Liver (tissue), 3 donors: ENCODE measurements around the gene MB21D2.

Experiments used
- EGR1 ChIP-seq, 2 donors: IDR thresholded peaks; 2 replicates each; pipeline ENCODE4 v1.6.1; 2016 to 2018; ENCODE audit warnings: antibody characterized with exemption in 2 of 2, low read depth in 2 of 2
- FOXA1 ChIP-seq: IDR thresholded peaks from 2 replicates; pipeline ENCODE4 v1.6.1; 2016; ENCODE audit warnings: antibody characterized with exemption
- FOXA2 ChIP-seq: IDR thresholded peaks from 2 replicates; pipeline ENCODE4 v1.6.1; 2016; ENCODE audit warnings: antibody characterized with exemption
- GABPA ChIP-seq, 2 donors: IDR thresholded peaks in 1 of 2; conservative IDR thresholded peaks in 1 of 2; 2 replicates each; pipeline ENCODE4 v1.6.1; 2016; ENCODE audit warnings: antibody characterized with exemption in 2 of 2, mild to moderate bottlenecking in 1 of 2, moderate library complexity in 1 of 2
- JUND ChIP-seq, 2 donors: IDR thresholded peaks; 2 replicates each; pipeline ENCODE4 v1.6.1; 2016; ENCODE audit warnings: antibody characterized with exemption in 2 of 2
- NR2F2 ChIP-seq: IDR thresholded peaks from 2 replicates; pipeline ENCODE4 v1.6.1; 2016; ENCODE audit warnings: antibody characterized with exemption
- RAD21 ChIP-seq, 2 donors: IDR thresholded peaks; 2 replicates each; pipeline ENCODE4 v1.6.1; 2016; ENCODE audit warnings: antibody characterized with exemption in 2 of 2, mild to moderate bottlenecking in 2 of 2
- RXRA ChIP-seq, 2 donors: IDR thresholded peaks; 2 replicates each; pipeline ENCODE4 v1.6.1; 2017 to 2018; ENCODE audit warnings: antibody characterized with exemption in 2 of 2, mild to moderate bottlenecking in 1 of 2
- SP1 ChIP-seq: IDR thresholded peaks from 2 replicates; pipeline ENCODE4 v1.6.1; 2018; ENCODE audit warnings: antibody characterized with exemption, mild to moderate bottlenecking
- TF ChIP-seq, protein P1 (sequence below): fragments of 150-350 bp; IDR thresholded peaks from 2 replicates; pipeline ENCODE4 v1.5.1; 2017; ENCODE audit warnings: improper control_type of control experiment, low read depth, low read length; ENCODE audit not compliant: missing input control
- TF ChIP-seq, protein P2 (sequence below): IDR thresholded peaks from 2 replicates; pipeline ENCODE4 v1.6.1; 2016; ENCODE audit warnings: antibody characterized with exemption
- TF ChIP-seq, protein P3 (sequence below): IDR thresholded peaks from 2 replicates; pipeline ENCODE4 v1.6.1; 2016; ENCODE audit warnings: antibody characterized with exemption
- TF ChIP-seq, protein P4 (sequence below): IDR thresholded peaks from 2 replicates; pipeline ENCODE4 v1.6.1; 2016; ENCODE audit warnings: antibody characterized with exemption
- TF ChIP-seq, protein P5 (sequence below): IDR thresholded peaks from 2 replicates; pipeline ENCODE4 v1.6.1; 2016; ENCODE audit warnings: antibody characterized with exemption, mild to moderate bottlenecking
- donor health status: healthy.
- donor health status: healthy.

DNA sequence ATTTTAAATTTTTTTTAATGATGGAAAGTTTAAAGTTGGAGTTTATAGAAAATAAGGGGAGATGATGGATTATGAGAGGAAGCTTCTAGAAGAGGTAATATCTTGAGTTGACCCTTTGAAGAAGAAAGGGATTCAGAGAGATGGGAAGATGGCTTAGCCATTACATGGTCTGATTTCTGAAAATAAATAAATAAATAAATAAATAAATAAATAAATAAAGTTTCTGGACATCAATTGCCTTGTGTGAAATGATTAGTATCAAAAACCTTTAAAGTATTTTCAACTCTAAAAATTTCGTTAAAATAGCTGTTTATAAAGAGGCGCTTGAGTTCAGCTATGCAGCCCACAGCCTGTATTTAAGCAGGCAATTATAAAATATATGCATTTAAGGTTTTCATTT lies 93.3 kb downstream of the MB21D2 start:
- TF ChIP-seq, protein P1, sequence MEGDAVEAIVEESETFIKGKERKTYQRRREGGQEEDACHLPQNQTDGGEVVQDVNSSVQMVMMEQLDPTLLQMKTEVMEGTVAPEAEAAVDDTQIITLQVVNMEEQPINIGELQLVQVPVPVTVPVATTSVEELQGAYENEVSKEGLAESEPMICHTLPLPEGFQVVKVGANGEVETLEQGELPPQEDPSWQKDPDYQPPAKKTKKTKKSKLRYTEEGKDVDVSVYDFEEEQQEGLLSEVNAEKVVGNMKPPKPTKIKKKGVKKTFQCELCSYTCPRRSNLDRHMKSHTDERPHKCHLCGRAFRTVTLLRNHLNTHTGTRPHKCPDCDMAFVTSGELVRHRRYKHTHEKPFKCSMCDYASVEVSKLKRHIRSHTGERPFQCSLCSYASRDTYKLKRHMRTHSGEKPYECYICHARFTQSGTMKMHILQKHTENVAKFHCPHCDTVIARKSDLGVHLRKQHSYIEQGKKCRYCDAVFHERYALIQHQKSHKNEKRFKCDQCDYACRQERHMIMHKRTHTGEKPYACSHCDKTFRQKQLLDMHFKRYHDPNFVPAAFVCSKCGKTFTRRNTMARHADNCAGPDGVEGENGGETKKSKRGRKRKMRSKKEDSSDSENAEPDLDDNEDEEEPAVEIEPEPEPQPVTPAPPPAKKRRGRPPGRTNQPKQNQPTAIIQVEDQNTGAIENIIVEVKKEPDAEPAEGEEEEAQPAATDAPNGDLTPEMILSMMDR: no peak
- TF ChIP-seq FOXA2: no peak
- TF ChIP-seq RAD21 (IDR thresholded peaks at IDR 0.05): no peak
- no peak for TF ChIP-seq SP1
- TF ChIP-seq, protein P2, sequence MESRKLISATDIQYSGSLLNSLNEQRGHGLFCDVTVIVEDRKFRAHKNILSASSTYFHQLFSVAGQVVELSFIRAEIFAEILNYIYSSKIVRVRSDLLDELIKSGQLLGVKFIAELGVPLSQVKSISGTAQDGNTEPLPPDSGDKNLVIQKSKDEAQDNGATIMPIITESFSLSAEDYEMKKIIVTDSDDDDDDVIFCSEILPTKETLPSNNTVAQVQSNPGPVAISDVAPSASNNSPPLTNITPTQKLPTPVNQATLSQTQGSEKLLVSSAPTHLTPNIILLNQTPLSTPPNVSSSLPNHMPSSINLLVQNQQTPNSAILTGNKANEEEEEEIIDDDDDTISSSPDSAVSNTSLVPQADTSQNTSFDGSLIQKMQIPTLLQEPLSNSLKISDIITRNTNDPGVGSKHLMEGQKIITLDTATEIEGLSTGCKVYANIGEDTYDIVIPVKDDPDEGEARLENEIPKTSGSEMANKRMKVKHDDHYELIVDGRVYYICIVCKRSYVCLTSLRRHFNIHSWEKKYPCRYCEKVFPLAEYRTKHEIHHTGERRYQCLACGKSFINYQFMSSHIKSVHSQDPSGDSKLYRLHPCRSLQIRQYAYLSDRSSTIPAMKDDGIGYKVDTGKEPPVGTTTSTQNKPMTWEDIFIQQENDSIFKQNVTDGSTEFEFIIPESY: no peak
- no peak for TF ChIP-seq JUND (IDR thresholded peaks at IDR 0.05)
- TF ChIP-seq, protein P3, sequence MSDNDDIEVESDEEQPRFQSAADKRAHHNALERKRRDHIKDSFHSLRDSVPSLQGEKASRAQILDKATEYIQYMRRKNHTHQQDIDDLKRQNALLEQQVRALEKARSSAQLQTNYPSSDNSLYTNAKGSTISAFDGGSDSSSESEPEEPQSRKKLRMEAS: no peak
- no peak for TF ChIP-seq GABPA (IDR thresholded peaks at IDR 0.05 in 1 of 2, conservative IDR thresholded peaks at IDR 0.05 in 1 of 2)
- TF ChIP-seq FOXA1: no peak
- TF ChIP-seq, protein P4, sequence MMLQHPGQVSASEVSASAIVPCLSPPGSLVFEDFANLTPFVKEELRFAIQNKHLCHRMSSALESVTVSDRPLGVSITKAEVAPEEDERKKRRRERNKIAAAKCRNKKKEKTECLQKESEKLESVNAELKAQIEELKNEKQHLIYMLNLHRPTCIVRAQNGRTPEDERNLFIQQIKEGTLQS: no peak
- TF ChIP-seq EGR1 (IDR thresholded peaks at IDR 0.05; ENCODE audit: low read depth in 2 of 2): no peak
- TF ChIP-seq, protein P5, sequence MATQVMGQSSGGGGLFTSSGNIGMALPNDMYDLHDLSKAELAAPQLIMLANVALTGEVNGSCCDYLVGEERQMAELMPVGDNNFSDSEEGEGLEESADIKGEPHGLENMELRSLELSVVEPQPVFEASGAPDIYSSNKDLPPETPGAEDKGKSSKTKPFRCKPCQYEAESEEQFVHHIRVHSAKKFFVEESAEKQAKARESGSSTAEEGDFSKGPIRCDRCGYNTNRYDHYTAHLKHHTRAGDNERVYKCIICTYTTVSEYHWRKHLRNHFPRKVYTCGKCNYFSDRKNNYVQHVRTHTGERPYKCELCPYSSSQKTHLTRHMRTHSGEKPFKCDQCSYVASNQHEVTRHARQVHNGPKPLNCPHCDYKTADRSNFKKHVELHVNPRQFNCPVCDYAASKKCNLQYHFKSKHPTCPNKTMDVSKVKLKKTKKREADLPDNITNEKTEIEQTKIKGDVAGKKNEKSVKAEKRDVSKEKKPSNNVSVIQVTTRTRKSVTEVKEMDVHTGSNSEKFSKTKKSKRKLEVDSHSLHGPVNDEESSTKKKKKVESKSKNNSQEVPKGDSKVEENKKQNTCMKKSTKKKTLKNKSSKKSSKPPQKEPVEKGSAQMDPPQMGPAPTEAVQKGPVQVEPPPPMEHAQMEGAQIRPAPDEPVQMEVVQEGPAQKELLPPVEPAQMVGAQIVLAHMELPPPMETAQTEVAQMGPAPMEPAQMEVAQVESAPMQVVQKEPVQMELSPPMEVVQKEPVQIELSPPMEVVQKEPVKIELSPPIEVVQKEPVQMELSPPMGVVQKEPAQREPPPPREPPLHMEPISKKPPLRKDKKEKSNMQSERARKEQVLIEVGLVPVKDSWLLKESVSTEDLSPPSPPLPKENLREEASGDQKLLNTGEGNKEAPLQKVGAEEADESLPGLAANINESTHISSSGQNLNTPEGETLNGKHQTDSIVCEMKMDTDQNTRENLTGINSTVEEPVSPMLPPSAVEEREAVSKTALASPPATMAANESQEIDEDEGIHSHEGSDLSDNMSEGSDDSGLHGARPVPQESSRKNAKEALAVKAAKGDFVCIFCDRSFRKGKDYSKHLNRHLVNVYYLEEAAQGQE: no peak
- no peak for TF ChIP-seq RXRA (IDR thresholded peaks at IDR 0.05)
- TF ChIP-seq NR2F2: no peak
